Activated CD4-positive, CD25-positive, alpha-beta regulatory T cell treated with anti-CD3 and anti-CD28 coated beads, Interleukin-2, amount 50 U/mL, for 72 hours (primary cell): ENCODE measurements around the gene KCNA10.

Experiments
- DNase-seq: peaks from one replicate; pipeline ENCODE4 v3.0.0; 2021

KCNA10 gene

DNA sequence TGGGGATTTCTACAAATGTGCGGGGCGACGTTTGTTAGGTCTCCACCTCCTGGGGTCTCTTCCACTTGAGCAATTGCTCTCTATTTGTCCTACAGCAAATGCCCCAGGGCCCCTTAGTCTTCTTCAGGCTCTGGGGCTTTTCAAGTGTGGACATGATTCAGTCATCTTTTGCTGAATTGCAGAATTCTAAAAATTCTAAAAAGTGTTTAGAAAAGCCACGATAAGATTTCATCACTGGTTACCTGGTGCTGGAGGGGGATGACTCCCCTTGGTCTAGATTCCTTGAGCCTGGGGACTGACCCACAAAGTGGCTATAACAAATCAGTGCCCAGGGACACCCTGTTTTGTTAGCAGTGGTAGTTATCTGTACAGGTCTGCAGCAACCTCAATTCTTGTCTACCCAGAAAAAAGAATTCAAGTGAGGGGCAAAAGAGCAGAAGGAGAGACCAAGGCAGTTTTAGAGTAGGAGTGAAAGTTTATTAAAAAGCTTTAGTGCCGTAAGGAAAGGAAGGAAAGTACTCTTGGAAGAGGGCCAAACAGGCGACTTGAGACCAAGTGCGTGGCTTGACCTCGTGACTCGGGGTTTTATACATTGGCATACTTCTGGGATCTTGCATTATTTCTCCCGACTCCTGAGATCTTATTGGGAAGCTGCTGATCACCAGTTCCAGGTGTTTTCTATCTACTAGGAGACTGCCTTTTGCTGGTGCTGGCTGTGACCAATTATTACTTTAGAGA, 42.8 kb downstream of the KCNA10 start:
- no peak for DNase-seq

GRCh38 chr1:110475362-110476027, 43.5 kb downstream of the KCNA10 start:
- no peak for DNase-seq

DNA sequence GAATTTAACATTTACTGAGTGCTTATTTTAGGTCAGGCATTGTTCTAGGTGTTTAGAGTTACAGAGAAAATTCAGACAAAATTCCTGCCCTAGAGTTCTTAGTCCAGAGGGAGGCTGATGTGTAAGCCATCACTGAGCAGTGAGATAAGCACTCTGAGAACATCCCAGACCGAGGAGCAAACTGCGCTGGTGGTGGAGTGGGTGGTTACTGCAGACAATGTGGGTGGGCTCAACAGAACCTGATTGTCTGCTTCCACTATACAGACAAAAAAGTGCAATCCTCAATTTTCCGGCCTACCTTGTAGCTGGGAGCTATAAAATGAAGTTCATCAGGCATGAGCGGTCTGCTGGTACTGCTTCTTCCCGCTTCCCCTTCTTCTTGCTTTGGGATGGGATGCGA, 44.5 kb downstream of the KCNA10 start:
- DNase-seq, result no peak

GRCh38 chr1:110472546-110472945, 46.4 kb downstream of the KCNA10 start:
- no peak for DNase-seq

GRCh38 chr1:110471131-110471530, 47.8 kb downstream of the KCNA10 start:
- DNase-seq, result no peak
